Glutamatergic neuron (in vitro differentiated cells): ENCODE measurements around the gene CCDC200. TPM values are rescaled to one million over a fixed set of nuclear protein-coding genes. Genes with fewer than 3 reads are reported as not detected.
A peak's percentile ranks its signal among the peaks of the same experiment; 100 is the strongest.

Experiments used
- DNase-seq: peaks from one replicate; pipeline ENCODE4 v3.0.0; 2022
- H3K27ac Mint-ChIP-seq: one replicate; pipeline ENCODE4 v1.8.0; 2020; ENCODE audit warnings: mild to moderate bottlenecking, mixed read lengths, inconsistent platforms; ENCODE audit not compliant: unreplicated experiment
- H3K27me3 Mint-ChIP-seq: one replicate; pipeline ENCODE4 v1.8.0; 2020; ENCODE audit warnings: mild to moderate bottlenecking, moderate library complexity, mixed read lengths, inconsistent platforms; ENCODE audit not compliant: unreplicated experiment
- H3K36me3 Mint-ChIP-seq: one replicate; pipeline ENCODE4 v1.8.0; 2020; ENCODE audit warnings: mild to moderate bottlenecking, mixed read lengths, inconsistent platforms; ENCODE audit not compliant: unreplicated experiment
- H3K4me1 Mint-ChIP-seq: one replicate; pipeline ENCODE4 v1.8.0; 2020; ENCODE audit warnings: mild to moderate bottlenecking, low read depth, mixed read lengths, inconsistent platforms; ENCODE audit not compliant: unreplicated experiment
- H3K4me3 Mint-ChIP-seq: one replicate; pipeline ENCODE4 v1.8.0; 2020; ENCODE audit warnings: mild to moderate bottlenecking, mixed read lengths, inconsistent platforms; ENCODE audit not compliant: unreplicated experiment
- H3K9me3 Mint-ChIP-seq: one replicate; pipeline ENCODE4 v1.8.0; 2020; ENCODE audit warnings: mild to moderate bottlenecking, moderate library complexity, mixed read lengths, inconsistent platforms; ENCODE audit not compliant: unreplicated experiment
- total RNA-seq: library from RNA; stranded (reverse); fragmentation: NEBNext Ultra II Directional; extraction: Animal tissue kit (Norgen Biotek cat#: 25700); gene quantifications from one replicate; pipeline ENCODE4 v1.2.1, GENCODE V29; 2021; ENCODE audit not compliant: unreplicated experiment
- TF ChIP-seq, protein P1 (sequence below): fragments of 200-600 bp; sonication (generic); IDR thresholded peaks from one replicate; pipeline ENCODE4 v1.5.0; 2021; ENCODE audit not compliant: partially characterized antibody, unreplicated experiment

CCDC200 gene
- total RNA-seq, 1 donor from 2014 or later: not detected

DNA sequence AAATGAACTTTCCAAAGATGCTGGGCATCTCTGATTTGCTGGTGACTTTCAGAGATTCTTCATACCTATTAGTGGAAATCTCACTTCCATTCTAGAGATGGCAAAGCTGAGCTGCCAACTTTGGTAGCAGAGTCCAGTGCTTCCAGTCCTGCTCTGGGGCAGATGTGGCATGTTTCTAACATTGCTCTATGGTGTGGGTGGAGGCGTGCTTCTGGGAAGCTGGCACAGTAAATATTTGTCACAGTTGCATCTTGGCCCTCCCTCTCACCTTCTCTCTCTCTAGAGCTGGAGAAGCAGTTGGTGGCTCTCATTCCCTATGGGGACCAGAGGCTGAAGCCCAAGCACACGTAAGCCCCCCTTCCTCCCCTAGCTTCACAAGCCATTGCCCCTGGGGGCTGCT lies 14.9 kb downstream of the CCDC200 start:
- H3K27me3 Mint-ChIP-seq: no peaks in the 10 kb centered on the region
- peaks cover 3% of the 10 kb centered on the region for H3K9me3 Mint-ChIP-seq
- H3K4me3 Mint-ChIP-seq: no peak overlapping the region
- no peak for DNase-seq
- no peak overlapping the region for H3K27ac Mint-ChIP-seq
- no peaks in the 10 kb centered on the region for H3K36me3 Mint-ChIP-seq
- H3K4me1 Mint-ChIP-seq: peaks cover 13% of the 10 kb centered on the region
- TF ChIP-seq, protein P1, sequence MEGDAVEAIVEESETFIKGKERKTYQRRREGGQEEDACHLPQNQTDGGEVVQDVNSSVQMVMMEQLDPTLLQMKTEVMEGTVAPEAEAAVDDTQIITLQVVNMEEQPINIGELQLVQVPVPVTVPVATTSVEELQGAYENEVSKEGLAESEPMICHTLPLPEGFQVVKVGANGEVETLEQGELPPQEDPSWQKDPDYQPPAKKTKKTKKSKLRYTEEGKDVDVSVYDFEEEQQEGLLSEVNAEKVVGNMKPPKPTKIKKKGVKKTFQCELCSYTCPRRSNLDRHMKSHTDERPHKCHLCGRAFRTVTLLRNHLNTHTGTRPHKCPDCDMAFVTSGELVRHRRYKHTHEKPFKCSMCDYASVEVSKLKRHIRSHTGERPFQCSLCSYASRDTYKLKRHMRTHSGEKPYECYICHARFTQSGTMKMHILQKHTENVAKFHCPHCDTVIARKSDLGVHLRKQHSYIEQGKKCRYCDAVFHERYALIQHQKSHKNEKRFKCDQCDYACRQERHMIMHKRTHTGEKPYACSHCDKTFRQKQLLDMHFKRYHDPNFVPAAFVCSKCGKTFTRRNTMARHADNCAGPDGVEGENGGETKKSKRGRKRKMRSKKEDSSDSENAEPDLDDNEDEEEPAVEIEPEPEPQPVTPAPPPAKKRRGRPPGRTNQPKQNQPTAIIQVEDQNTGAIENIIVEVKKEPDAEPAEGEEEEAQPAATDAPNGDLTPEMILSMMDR: no peak

DNA sequence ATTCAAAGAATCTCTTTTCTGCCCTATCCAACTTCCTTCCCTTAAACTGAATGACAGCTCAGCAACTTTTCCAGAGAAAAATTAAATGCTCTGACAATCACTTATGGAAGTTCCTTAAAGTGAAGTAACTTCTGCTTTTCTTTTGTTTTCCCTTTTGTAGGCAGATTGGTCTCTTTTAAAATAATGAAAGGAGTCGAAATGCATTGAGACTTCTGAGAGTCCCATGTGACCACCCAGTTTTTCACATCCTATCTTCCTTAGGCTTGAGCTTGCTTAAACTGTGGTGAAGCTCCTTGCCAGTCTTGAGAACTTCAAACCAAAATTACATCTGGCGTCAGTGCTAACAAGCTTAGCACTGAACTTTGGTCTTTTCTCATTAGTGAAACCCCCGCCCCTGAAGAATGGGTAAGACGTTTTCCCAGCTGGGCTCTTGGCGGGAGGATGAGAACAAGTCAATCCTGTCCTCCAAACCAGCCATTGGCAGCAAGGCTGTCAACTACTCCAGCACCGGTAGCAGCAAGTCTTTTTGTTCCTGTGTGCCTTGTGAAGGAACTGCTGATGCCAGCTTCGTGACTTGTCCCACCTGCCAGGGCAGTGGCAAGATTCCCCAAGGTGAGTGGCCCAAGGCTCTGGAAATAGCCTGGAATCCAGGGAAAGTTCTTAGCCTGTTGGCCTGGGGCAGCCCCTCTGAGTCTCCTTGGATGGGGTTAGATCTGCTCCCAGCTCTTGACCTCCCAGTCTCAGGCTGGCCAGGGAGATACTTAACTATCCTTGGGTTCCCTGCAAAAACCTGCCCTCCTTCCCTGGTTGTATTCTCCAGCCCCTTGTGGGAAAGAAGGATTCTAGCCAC lies 15.6 kb downstream of the CCDC200 start:
- TF ChIP-seq, protein P1: no peak
- Mint-ChIP-seq H3K36me3 (no peaks in the 10 kb centered on the region), H3K4me3 (peak overlapping the region; percentile 94), H3K27ac (peak overlapping the region; percentile 0), H3K4me1 (peaks cover 13% of the 10 kb centered on the region), H3K27me3 (no peaks in the 10 kb centered on the region), H3K9me3 (peaks cover 3% of the 10 kb centered on the region)
- DNase-seq: no peak

DNA sequence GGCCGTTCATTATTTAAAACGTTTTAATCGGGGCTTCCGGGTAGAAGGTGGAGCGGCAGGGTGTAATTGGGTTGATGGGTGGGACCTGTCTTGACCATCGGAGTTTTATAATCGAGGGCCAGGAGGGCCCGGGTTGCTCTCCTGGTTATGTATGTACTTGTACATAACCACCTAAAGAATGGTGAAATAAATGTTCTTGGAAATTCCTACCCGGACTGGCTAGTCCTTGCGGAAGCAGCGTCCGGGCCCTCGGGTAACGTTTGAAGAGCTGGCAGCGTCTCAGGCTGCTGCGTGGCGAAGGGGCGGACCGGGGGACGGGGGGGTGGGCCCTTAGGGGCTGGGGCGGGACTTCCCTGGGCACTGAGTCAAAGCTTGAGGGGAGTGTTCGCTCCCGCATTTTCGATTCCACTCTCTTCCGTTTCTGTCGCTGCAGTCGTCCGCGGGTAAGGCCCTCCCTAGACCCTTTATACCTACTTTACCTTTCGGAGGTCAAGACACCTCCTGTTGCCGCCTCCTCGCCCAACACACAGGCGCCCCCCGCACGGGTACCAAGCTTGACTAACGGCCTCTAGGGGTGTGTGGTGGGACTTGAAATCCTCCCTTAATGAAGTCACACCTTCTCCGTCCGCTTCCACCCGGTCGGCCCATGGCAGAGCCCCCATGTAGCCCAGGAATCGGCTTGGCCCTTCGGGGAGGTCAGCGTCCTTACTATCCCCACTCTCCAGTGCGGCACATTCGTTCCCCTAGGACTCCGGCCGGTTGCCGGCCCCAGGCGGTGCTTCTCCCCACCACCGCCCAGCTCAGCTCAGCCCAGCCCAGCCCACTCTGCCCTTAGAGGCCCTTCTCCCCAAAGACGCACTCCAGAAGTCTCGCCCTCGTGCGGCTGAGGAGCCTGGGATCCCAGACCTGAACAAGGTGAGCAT lies 16.7 kb downstream of the CCDC200 start, which contains the start of gene TMEM106A:
TMEM106A (plus strand) TSS at position 396 of the 923 bp plus-strand sequence. CDS start 1,167 bp downstream, outside the sequence.
- peak; percentile 42 for DNase-seq
- peak within 1 kb of the TSS; percentile 94 for H3K4me3 Mint-ChIP-seq
- no peaks in the 10 kb centered on the region for H3K36me3 Mint-ChIP-seq
- no peaks in the 10 kb centered on the region for H3K27me3 Mint-ChIP-seq
- H3K27ac Mint-ChIP-seq: peak within 1 kb of the TSS; percentile 59
- TF ChIP-seq, protein P1: no peak
- H3K4me1 Mint-ChIP-seq: peaks cover 13% of the 10 kb centered on the region
- peaks cover 3% of the 10 kb centered on the region for H3K9me3 Mint-ChIP-seq

DNA sequence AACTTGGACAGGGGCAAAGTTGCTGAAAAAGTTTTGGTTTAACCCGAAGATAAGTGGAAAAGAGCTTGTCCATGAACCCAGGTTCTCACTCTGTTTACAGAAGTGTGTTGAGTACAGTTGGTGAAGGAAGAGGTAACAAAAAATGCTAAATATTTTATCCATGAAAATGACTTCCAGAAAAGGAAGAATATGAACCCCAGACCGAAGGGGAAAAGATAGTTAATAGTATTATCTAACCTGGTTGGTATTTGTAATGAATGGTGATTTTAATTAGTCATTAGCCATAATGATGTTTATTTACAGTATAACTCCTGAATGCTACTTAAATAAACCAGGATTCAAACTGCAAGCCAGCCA lies 17.3 kb downstream of the CCDC200 start:
- H3K4me1 Mint-ChIP-seq: peaks cover 13% of the 10 kb centered on the region
- no peaks in the 10 kb centered on the region for H3K36me3 Mint-ChIP-seq
- peak overlapping the region; percentile 94 for H3K4me3 Mint-ChIP-seq
- TF ChIP-seq, protein P1: no peak
- no peaks in the 10 kb centered on the region for H3K27me3 Mint-ChIP-seq
- no peak overlapping the region for H3K27ac Mint-ChIP-seq
- peaks cover 3% of the 10 kb centered on the region for H3K9me3 Mint-ChIP-seq
- no peak for DNase-seq
